OCI-LY7 (cell line): ENCODE measurements around the gene SH3RF3. TPM values are rescaled to one million over a fixed set of nuclear protein-coding genes. Genes with fewer than 3 reads are reported as not detected.

Experiments used
- BruUV-seq: library from RNA; stranded (reverse); fragments of 400-500 nt; replicated peaks from 2 replicates; lab custom pipeline; 2021; lab: Mats Ljungman, UMichigan
- CTCF ChIA-PET: fragments of 300-600 bp; sonication (Branson Sonifier 250); formaldehyde crosslinking; loops from one replicate; lab custom pipeline; 2022; ENCODE audit warnings: antibody characterized with exemption; ENCODE audit not compliant: unreplicated experiment; lab: Charles Lee
- POLR2A ChIA-PET: fragments of 300-600 bp; sonication (Branson Sonifier 250); formaldehyde crosslinking; loops from one replicate; lab custom pipeline; 2022; ENCODE audit warnings: antibody characterized with exemption; lab: Charles Lee
- DNase-seq: peaks from one replicate; pipeline ENCODE4 v3.0.0-alpha.2; 2015; ENCODE audit warnings: low spot score
- H2AFZ ChIP-seq: fragments of 200-600 bp; sonication (generic), shearing (Covaris generic); 2 replicates; pipeline ENCODE4 v1.6.1; 2014; ENCODE audit warnings: mild to moderate bottlenecking, antibody characterized with exemption, low read length, moderate library complexity
- H3K27ac ChIP-seq: fragments of 200-600 bp; sonication (generic); 2 replicates; pipeline ENCODE4 v1.5.1; 2014; ENCODE audit warnings: mixed run types, low read depth, mild to moderate bottlenecking, moderate library complexity, low read length, inconsistent platforms; ENCODE audit not compliant: poor library complexity, severe bottlenecking
- H3K36me3 ChIP-seq: fragments of 200-600 bp; sonication (generic); 2 replicates; pipeline ENCODE4 v1.6.1; 2014; ENCODE audit warnings: mild to moderate bottlenecking, antibody characterized with exemption, low read length, moderate library complexity, mixed read lengths; ENCODE audit not compliant: insufficient read depth
- H3K4me1 ChIP-seq: fragments of 200-600 bp; sonication (generic); 2 replicates; pipeline ENCODE4 v1.5.1; 2014; ENCODE audit warnings: mild to moderate bottlenecking, low read length; ENCODE audit not compliant: insufficient read depth, poor library complexity, severe bottlenecking
- H3K4me2 ChIP-seq: fragments of 200-600 bp; sonication (generic); 2 replicates; pipeline ENCODE4 v1.6.1; 2014; ENCODE audit warnings: mild to moderate bottlenecking, low read length
- H3K4me3 ChIP-seq: fragments of 200-600 bp; sonication (generic); 2 replicates; pipeline ENCODE4 v1.5.1; 2014; ENCODE audit warnings: mild to moderate bottlenecking, low read depth, low read length; ENCODE audit not compliant: poor library complexity, severe bottlenecking
- H3K79me2 ChIP-seq: fragments of 200-600 bp; sonication (generic); 2 replicates; pipeline ENCODE4 v1.6.1; 2016; ENCODE audit warnings: low read depth, mild to moderate bottlenecking, low read length, moderate library complexity, mixed read lengths; ENCODE audit not compliant: insufficient read depth
- H3K9me2 ChIP-seq: fragments of 200-600 bp; sonication (generic); 2 replicates; pipeline ENCODE4 v1.6.1; 2016; ENCODE audit warnings: mild to moderate bottlenecking, low read length, mixed read lengths; ENCODE audit not compliant: insufficient read depth
- H3K9me3 ChIP-seq: fragments of 200-600 bp; sonication (generic); 2 replicates; pipeline ENCODE4 v1.6.1; 2014; ENCODE audit warnings: mild to moderate bottlenecking, mixed run types, low read length, mixed read lengths
- H4K20me1 ChIP-seq: fragments of 200-600 bp; sonication (generic); 2 replicates; pipeline ENCODE4 v1.6.1; 2014; ENCODE audit warnings: mild to moderate bottlenecking, antibody characterized with exemption, low read length, moderate library complexity, mixed read lengths; ENCODE audit not compliant: insufficient read depth
- CTCF ChIP-seq: fragments of 200-600 bp; sonication (generic); conservative IDR thresholded peaks from 2 replicates; pipeline ENCODE4 v1.5.1; 2014; ENCODE audit warnings: mild to moderate bottlenecking, antibody characterized with exemption, low read length, moderate library complexity, mixed read lengths
- EZH2phosphoT487 ChIP-seq: fragments of 200-600 bp; sonication (generic); IDR thresholded peaks from 2 replicates; pipeline ENCODE4 v1.6.1; 2018; ENCODE audit warnings: low read depth, borderline replicate concordance, mild to moderate bottlenecking, mixed run types, antibody characterized with exemption, low read length, moderate library complexity, mixed read lengths
- intact Hi-C: fragments of 100-400 bp; cut with micrococcal nuclease; formaldehyde crosslinking; loops from one replicate; pipeline ENCODE4 v1.10.0; 2022; ENCODE audit not compliant: unreplicated experiment
- total RNA-seq, 2 experiments: library from RNA; depleted of rRNA in 1 of 2; stranded (reverse); fragments of >200 nt in 1 of 2; shearing (Covaris generic) in 1 of 2; gene quantifications; 2 replicates each; pipeline ENCODE4 v1.2.3, GENCODE V29; 2014 to 2022

Gene SH3RF3
- total RNA-seq, 2 experiments from 2014 or later, result not detected

- TF ChIP-seq EZH2phosphoT487 (no peak), CTCF (no peak)
- no peak for DNase-seq
These were observed 313.8 kb downstream of the SH3RF3 start for GRCh38 chr2:109442715-109443319.

DNA sequence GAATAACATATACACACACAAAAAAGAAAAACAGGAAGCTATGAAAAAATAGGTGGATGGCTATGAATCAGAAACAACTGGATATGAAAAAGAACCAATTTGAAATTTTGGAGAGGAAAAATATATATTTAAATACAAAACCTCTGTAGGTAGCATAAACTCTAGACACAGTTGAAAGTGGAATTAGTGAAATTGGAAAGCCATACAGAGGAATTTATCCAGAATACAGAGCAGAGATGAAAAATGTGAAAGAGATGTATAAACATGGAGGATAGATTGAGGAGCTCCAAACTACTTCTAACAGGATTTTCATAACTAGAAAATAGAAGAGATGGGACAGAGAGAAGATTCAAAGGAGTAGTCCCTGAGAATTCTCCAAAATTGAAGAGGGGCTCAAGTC lies 315.9 kb downstream of the SH3RF3 start:
- no peaks in the 10 kb centered on the region for H4K20me1 ChIP-seq
- H3K4me2 ChIP-seq, result no peak overlapping the region
- no peak overlapping the region for H2AFZ ChIP-seq
- H3K9me3 ChIP-seq, result peaks cover 5% of the 10 kb centered on the region; the same call in 1 of the 2 replicates
- no TSS peak for BruUV-seq
- no peak for DNase-seq
- H3K4me3 ChIP-seq, result no peak overlapping the region
- H3K27ac ChIP-seq, result no peak overlapping the region
- TF ChIP-seq EZH2phosphoT487 (no peak), CTCF (no peak)
- no peaks in the 10 kb centered on the region for H3K79me2 ChIP-seq
- ChIA-PET POLR2A (no interaction called here), CTCF (no interaction called here)
- H3K36me3 ChIP-seq, result no peaks in the 10 kb centered on the region
- intact Hi-C loops, result no loop called here
- no peaks in the 10 kb centered on the region for H3K9me2 ChIP-seq
- H3K4me1 ChIP-seq, result no peaks in the 10 kb centered on the region

More at GRCh38 chr2:109442715-109443319, 313.8 kb downstream of the SH3RF3 start:
- H3K9me3 ChIP-seq, result peaks cover 5% of the 10 kb centered on the region; the same call in 1 of the 2 replicates
- H3K9me2 ChIP-seq, result no peaks in the 10 kb centered on the region
- POLR2A ChIA-PET, result no interaction called here
- H4K20me1 ChIP-seq, result no peaks in the 10 kb centered on the region
- no peaks in the 10 kb centered on the region for H3K79me2 ChIP-seq
- no peak overlapping the region for H3K27ac ChIP-seq
- H2AFZ ChIP-seq, result no peak overlapping the region
- intact Hi-C loops, result no loop called here
- BruUV-seq, result no TSS peak
- no peaks in the 10 kb centered on the region for H3K4me1 ChIP-seq
- H3K4me3 ChIP-seq, result no peak overlapping the region
- H3K4me2 ChIP-seq, result no peak overlapping the region
- H3K36me3 ChIP-seq, result no peaks in the 10 kb centered on the region
- CTCF ChIA-PET, result no interaction called here
